ENCODE measurements around the gene PSPN.

The PSPN gene

DNA sequence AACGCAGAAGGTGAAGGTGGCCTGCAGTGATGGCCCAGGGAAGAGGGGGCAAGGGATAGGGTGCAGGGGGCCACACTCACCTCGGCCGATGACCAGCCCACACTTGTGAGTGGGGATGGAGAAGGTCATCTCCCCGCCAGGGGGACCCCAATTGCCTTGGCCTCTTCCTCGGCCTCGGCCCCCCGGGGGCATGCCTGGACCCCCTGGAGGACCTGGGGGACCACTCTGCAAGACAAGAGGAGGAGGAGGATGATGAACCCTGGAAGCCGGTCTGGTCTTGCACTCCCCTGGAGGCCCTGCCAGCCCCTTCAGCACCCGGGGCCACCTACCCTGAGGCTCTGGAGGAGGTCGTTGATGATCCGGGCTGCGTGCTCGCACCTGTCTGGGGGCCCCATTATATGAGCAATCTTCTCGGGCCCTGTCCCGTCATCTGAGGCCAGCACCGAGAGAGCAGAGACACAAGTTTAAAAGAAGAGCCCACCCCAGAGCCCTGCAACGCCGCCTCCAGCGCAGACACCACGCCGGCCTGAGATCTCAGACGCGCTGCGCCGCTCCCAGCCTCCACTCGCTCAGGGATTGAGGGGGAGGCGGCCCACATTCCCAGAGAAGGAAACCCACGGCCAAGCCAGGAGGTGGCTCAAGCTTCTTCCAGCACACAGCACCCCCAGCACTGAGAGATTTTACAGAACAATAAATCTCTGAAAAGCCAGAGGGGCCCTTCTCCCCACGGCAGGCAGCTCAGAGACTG, 41.1 kb upstream of the PSPN start:
- no peak overlapping the region for H3K4me2 ChIP-seq
- peaks cover 6% of the 10 kb centered on the region; the same call in 1 of the 2 replicates for H4K20me1 ChIP-seq (ENCODE audit: insufficient read depth)
- H3K27me3 ChIP-seq (ENCODE audit: insufficient read depth, low read depth), result no peaks in the 10 kb centered on the region
- H3K9ac ChIP-seq, result no peak overlapping the region
- H3K27ac ChIP-seq, result no peak overlapping the region
- no peak overlapping the region for H3K4me3 ChIP-seq (IDR thresholded peaks at IDR 0.05; ENCODE audit: insufficient read depth, low read depth, low read length)
- peaks cover 30% of the 10 kb centered on the region for H3K79me2 ChIP-seq (ENCODE audit: insufficient read depth, low read depth)
- no peaks in the 10 kb centered on the region for H3K4me1 ChIP-seq (ENCODE audit: low read depth, poor library complexity, severe bottlenecking)
- H3K36me3 ChIP-seq (ENCODE audit: insufficient read depth), result peaks cover 13% of the 10 kb centered on the region; the same call in 1 of the 2 replicates
- H2AFZ ChIP-seq (ENCODE audit: low read depth), result no peak overlapping the region
- TF ChIP-seq CTCF (conservative IDR thresholded peaks at IDR 0.05; ENCODE audit: low read depth, low read length), result no peak

GRCh38 chr19:6415591-6416190, 40.0 kb upstream of the PSPN start:
- H3K79me2 ChIP-seq (ENCODE audit: insufficient read depth, low read depth), result peaks cover 18% of the 10 kb centered on the region
- no peak overlapping the region for H2AFZ ChIP-seq (ENCODE audit: low read depth)
- no peak for TF ChIP-seq CTCF (conservative IDR thresholded peaks at IDR 0.05; ENCODE audit: low read depth, low read length)
- H3K27me3 ChIP-seq (ENCODE audit: insufficient read depth, low read depth), result no peaks in the 10 kb centered on the region
- H3K27ac ChIP-seq, result no peak overlapping the region
- H3K36me3 ChIP-seq (ENCODE audit: insufficient read depth), result peaks cover 13% of the 10 kb centered on the region; the same call in 1 of the 2 replicates
- H4K20me1 ChIP-seq (ENCODE audit: insufficient read depth), result no peaks in the 10 kb centered on the region
- no peak overlapping the region for H3K9ac ChIP-seq
- H3K4me1 ChIP-seq (ENCODE audit: low read depth, poor library complexity, severe bottlenecking), result no peaks in the 10 kb centered on the region
- H3K4me3 ChIP-seq (IDR thresholded peaks at IDR 0.05; ENCODE audit: insufficient read depth, low read depth, low read length), result no peak overlapping the region
- no peak overlapping the region for H3K4me2 ChIP-seq

DNA sequence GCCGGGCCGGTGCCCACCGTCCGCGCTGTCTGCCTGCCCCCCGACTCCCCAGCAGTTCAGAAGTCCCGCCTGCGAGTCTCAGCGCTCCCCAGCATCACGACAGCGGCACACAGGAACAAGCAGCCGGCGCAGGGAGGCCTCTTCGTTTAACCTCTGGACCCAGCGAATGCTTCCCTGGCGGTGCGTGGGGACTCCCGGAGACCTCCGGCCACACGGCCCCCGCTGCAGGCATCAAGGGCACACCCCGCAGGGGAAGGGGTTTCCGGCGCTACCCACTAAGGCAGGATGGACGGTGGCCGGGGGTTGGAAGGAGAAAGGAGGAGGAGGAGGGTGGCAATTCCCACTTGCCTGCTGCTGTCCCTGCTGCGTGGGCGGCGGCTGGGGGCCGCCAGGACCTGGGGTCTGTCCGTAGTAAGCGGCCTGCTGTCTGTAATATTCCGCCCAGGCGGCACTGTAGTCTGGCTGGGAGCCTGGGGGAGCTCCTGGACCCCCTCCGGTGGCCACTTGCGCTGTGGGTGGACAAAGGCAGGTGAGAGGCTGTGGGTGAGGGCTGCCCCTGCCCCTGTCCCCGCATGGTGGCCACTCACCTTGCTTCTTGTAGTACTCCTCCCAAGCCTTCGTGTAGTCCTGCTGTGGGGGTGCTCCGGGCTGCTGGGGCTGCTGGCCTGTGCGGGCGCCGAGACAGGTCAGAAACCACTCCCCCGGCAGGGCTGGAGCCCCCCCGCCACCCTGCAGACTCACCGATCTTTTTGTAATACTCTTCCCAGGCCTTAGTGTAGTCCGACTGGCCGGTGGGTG, 39.3 kb upstream of the PSPN start:
- Histone ChIP-seq H3K4me1 (ENCODE audit: low read depth, poor library complexity, severe bottlenecking) (no peaks in the 10 kb centered on the region), H3K9ac (no peak overlapping the region), H3K79me2 (ENCODE audit: insufficient read depth, low read depth) (peaks cover 12% of the 10 kb centered on the region), H3K36me3 (ENCODE audit: insufficient read depth) (peaks cover 11% of the 10 kb centered on the region; the same call in 1 of the 2 replicates), H3K4me2 (no peak overlapping the region), H4K20me1 (ENCODE audit: insufficient read depth) (no peaks in the 10 kb centered on the region), H3K27ac (no peak overlapping the region), H2AFZ (ENCODE audit: low read depth) (no peak overlapping the region), H3K4me3 (IDR thresholded peaks at IDR 0.05; ENCODE audit: insufficient read depth, low read depth, low read length) (no peak overlapping the region), H3K27me3 (ENCODE audit: insufficient read depth, low read depth) (no peaks in the 10 kb centered on the region)
- no peak for TF ChIP-seq CTCF (conservative IDR thresholded peaks at IDR 0.05; ENCODE audit: low read depth, low read length)

DNA sequence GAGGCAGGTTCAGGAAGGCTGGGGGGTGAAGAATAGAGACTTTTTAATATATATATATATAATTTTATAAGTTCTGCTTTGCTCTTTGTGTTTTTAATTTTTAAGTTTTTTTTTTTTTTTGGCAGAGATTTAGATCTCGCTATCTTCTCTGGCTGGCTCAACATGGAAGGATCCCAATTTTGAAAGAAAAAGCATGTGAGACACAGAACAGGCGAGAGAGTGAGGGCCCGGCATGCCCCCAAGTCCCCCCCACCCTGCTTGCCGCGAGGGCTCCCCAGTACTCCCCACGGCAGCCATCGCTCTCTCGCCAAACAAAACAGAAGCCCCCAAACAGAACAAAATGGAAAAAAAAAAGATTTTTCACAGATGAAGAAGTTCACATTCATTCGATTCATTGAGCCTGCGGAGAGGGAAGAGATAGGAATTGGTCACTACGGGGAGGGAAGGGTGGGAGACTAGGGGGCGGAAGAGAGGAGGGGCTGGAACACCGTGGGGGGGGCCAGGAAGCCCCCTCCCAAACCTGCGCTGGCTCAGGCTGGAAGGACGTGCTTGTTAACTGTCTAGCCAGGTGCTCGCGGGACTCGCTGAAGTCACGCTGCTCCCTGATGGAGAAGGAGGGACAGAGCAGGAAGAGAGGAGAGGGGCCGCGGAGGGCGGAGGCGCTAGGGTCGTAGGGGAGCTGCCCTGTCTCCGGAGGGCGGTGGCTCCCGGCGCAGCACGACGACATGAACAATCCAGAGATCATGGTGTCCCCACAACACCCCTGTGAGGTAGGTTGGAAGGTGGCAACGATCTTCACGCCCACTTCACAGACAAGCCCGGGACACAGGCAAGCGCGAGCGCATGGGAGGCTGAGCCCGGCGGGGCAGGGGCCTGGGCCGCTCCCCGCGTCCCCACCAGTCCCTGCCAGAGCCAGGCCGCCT, 38.2 kb upstream of the PSPN start:
- Histone ChIP-seq H3K36me3 (ENCODE audit: insufficient read depth) (peaks cover 6% of the 10 kb centered on the region; the same call in 1 of the 2 replicates), H3K4me3 (IDR thresholded peaks at IDR 0.05; ENCODE audit: insufficient read depth, low read depth, low read length) (no peak overlapping the region)

More for the DNA sequence above, 38.2 kb upstream of the PSPN start:
- H3K27me3 ChIP-seq (ENCODE audit: insufficient read depth, low read depth), result no peaks in the 10 kb centered on the region
- peaks cover 1% of the 10 kb centered on the region; the same call in 1 of the 2 replicates for H3K79me2 ChIP-seq (ENCODE audit: insufficient read depth, low read depth)
- H3K4me2 ChIP-seq, result no peak overlapping the region
- no peak overlapping the region for H2AFZ ChIP-seq (ENCODE audit: low read depth)
- no peak overlapping the region for H3K27ac ChIP-seq
- no peak overlapping the region for H3K9ac ChIP-seq
- TF ChIP-seq CTCF (conservative IDR thresholded peaks at IDR 0.05; ENCODE audit: low read depth, low read length), result no peak
- H3K4me1 ChIP-seq (ENCODE audit: low read depth, poor library complexity, severe bottlenecking), result no peaks in the 10 kb centered on the region
- no peaks in the 10 kb centered on the region for H4K20me1 ChIP-seq (ENCODE audit: insufficient read depth)
